Measurements from ENCODE around the gene PLPPR3. TPM values are rescaled to one million over a fixed set of nuclear protein-coding genes. Genes with fewer than 3 reads are reported as not detected.

The PLPPR3 gene
- total RNA-seq, 1 donor from 2014 or later: not detected

DNA sequence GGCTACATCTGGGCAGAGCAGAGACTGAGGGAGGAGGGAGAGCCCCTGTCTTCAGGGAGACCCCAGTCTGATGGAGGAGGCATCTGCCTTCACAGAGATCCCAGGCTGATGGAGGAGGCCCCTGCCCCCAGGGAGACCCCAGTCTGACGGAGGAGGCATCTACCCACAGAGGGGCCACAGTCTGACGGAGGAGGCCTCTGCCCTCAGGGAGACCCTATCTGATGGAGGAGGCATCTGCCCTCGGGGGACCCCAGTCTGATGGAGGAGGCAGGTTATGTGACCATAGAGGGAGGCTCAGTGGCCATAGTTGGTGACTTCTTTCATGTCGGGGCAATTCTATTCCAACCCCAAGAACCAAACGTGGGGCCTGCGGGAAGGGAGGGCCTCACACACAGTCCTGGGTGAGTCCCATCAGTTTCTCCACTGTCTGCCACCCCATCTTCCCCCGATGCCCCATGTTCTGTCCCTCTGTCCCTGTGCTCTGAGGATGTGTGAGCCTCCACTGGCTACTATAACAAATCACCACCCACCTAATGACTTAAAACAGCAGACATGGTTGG is 56.5 kb downstream of the PLPPR3 start:
- no peak overlapping the region for H3K27ac ChIP-seq
- H3K4me1 ChIP-seq: peaks cover 10% of the 10 kb centered on the region
- H3K36me3 ChIP-seq: no peaks in the 10 kb centered on the region
- no peaks in the 10 kb centered on the region for H3K27me3 ChIP-seq
- no peak overlapping the region for H3K4me3 ChIP-seq
- intact Hi-C loops (cut with DNase I): loop anchor here (5.0 kb wide), 1 partner anchor 222 kb away; no protein-coding TSS in a partner anchor
- H3K9me3 ChIP-seq: no peaks in the 10 kb centered on the region
- DNase-seq (ENCODE audit: extremely low spot score in 2 of 2): no peak
- TF ChIP-seq POLR2A (IDR thresholded peaks at IDR 0.05) (no peak), POLR2AphosphoS5 (IDR thresholded peaks at IDR 0.05; ENCODE audit: insufficient read depth in 1 of 2, low read depth in 1 of 2) (no peak)
- TF ChIP-seq, protein P1, sequence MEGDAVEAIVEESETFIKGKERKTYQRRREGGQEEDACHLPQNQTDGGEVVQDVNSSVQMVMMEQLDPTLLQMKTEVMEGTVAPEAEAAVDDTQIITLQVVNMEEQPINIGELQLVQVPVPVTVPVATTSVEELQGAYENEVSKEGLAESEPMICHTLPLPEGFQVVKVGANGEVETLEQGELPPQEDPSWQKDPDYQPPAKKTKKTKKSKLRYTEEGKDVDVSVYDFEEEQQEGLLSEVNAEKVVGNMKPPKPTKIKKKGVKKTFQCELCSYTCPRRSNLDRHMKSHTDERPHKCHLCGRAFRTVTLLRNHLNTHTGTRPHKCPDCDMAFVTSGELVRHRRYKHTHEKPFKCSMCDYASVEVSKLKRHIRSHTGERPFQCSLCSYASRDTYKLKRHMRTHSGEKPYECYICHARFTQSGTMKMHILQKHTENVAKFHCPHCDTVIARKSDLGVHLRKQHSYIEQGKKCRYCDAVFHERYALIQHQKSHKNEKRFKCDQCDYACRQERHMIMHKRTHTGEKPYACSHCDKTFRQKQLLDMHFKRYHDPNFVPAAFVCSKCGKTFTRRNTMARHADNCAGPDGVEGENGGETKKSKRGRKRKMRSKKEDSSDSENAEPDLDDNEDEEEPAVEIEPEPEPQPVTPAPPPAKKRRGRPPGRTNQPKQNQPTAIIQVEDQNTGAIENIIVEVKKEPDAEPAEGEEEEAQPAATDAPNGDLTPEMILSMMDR (IDR thresholded peaks at IDR 0.05): no peak

DNA sequence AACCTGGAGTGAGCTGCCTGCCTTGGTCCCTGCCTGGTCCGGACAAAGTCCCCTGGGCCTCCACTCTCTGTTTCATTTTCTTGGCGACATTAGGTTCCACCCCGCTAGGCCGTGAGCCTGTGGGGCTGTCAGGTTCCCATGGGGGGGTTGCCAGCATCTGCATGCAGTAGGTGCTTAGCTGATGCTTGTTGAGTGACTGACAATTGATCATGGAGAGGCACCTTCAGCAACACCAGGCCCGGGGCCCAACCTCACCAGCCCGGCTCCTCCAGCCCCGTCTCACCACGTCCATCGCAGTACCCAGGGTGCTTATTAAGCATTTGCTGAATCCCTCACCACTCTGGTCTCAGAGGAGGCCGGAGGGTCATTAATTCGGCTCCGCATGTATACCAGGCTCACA is 57.5 kb downstream of the PLPPR3 start:
- no peak for TF ChIP-seq POLR2A (IDR thresholded peaks at IDR 0.05)
- no peak for TF ChIP-seq POLR2AphosphoS5 (IDR thresholded peaks at IDR 0.05; ENCODE audit: insufficient read depth in 1 of 2, low read depth in 1 of 2)
- TF ChIP-seq, protein P1 (IDR thresholded peaks at IDR 0.05): no peak
- Histone ChIP-seq H3K4me1 (peaks cover 9% of the 10 kb centered on the region), H3K36me3 (no peaks in the 10 kb centered on the region), H3K27ac (no peak overlapping the region), H3K9me3 (no peaks in the 10 kb centered on the region), H3K4me3 (no peak overlapping the region), H3K27me3 (no peaks in the 10 kb centered on the region)
- intact Hi-C loops (cut with DNase I): no loop called here
- no peak for DNase-seq (ENCODE audit: extremely low spot score in 2 of 2)

DNA sequence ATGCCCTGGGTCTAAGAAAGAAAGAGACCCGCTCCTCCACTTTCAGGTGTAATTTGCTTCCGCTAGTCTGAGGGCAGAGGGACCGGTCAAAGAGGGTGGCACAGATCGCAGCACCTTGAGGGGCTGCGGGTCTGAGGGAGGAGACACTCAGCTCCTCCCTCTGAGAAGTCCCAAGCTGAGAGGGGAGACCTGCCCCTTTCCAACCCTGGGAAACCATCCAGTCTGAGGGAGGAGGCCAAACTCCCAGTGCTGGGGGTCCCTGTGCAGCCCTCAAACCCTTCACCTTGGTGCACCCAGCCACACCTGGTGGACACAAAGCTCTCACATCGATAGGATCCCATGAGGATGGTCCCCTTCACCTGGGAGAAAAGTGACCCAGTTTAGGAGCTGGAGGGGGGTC is 57.9 kb downstream of the PLPPR3 start:
- no peak overlapping the region for H3K4me3 ChIP-seq
- intact Hi-C loops (cut with DNase I): no loop called here
- DNase-seq (ENCODE audit: extremely low spot score in 2 of 2): no peak
- no peaks in the 10 kb centered on the region for H3K27me3 ChIP-seq
- no peaks in the 10 kb centered on the region for H3K36me3 ChIP-seq
- H3K4me1 ChIP-seq: peaks cover 6% of the 10 kb centered on the region
- H3K9me3 ChIP-seq: no peaks in the 10 kb centered on the region
- TF ChIP-seq, protein P1 (IDR thresholded peaks at IDR 0.05): no peak
- TF ChIP-seq POLR2A (IDR thresholded peaks at IDR 0.05) (no peak), POLR2AphosphoS5 (IDR thresholded peaks at IDR 0.05; ENCODE audit: insufficient read depth in 1 of 2, low read depth in 1 of 2) (no peak)
- no peak overlapping the region for H3K27ac ChIP-seq

DNA sequence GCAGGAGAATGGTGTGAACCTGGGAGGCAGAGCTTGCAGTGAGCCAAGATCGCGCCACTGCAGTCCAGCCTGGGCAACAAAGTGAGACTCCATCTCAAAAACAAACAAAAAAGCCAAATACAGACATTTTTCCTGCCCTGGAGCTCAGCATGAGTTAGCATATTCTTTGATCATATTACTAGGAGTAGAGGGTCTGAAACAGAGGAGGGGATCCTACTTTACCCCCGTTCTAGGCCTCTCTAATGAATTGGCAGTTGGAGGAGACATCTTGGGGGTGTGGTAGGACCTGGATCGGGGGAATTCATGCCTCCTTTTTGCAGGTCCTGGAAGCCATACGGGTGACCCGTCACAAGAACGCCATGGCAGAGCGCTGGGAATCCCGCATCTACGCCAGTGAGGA is 58.6 kb downstream of the PLPPR3 start:
- peaks cover 3% of the 10 kb centered on the region for H3K9me3 ChIP-seq
- no peak overlapping the region for H3K27ac ChIP-seq
- no peak for TF ChIP-seq POLR2AphosphoS5 (IDR thresholded peaks at IDR 0.05; ENCODE audit: insufficient read depth in 1 of 2, low read depth in 1 of 2)
- TF ChIP-seq, protein P1 (IDR thresholded peaks at IDR 0.05): no peak
- TF ChIP-seq POLR2A (IDR thresholded peaks at IDR 0.05): no peak
- no peak for DNase-seq (ENCODE audit: extremely low spot score in 2 of 2)
- no peak overlapping the region for H3K4me3 ChIP-seq
- intact Hi-C loops (cut with DNase I): no loop called here
- no peaks in the 10 kb centered on the region for H3K4me1 ChIP-seq
- H3K36me3 ChIP-seq: no peaks in the 10 kb centered on the region
- no peaks in the 10 kb centered on the region for H3K27me3 ChIP-seq

MicroRNA genes within 50 kb of the gene (microRNA counts, 767-probe panel; counts per million panel counts)
- 238 to 261 counts per million in 2 donors for microRNA hsa-miR-3187-3p

Small RNA genes within 50 kb of the gene (microRNA-seq; reads per million reads assigned to microRNA genes)
- gene MIR3187 (ENCODE audit: borderline number of aligned reads, borderline replicate concordance) (not detected), gene MIR4745 (ENCODE audit: borderline number of aligned reads, borderline replicate concordance) (not detected)

Small RNA genes within 50 kb of the gene (small RNA-seq; reads per million reads assigned to genes)
- not detected for gene MIR3187

Other genes starting within 250 kb of the PLPPR3 start
- gene BSG, start 249.4 kb downstream of the PLPPR3 start, total RNA-seq: 231 TPM
- 0.25 TPM for gene HCN2, start 232.1 kb downstream of the PLPPR3 start, total RNA-seq
- gene POLRMT, start 188.4 kb downstream of the PLPPR3 start, total RNA-seq: 33.9 TPM
- gene FGF22, start 182.1 kb downstream of the PLPPR3 start, total RNA-seq: not detected
- gene RNF126, start 158.7 kb downstream of the PLPPR3 start, total RNA-seq: 68.0 TPM
- 129 TPM for gene FSTL3, start 145.6 kb downstream of the PLPPR3 start, total RNA-seq
- gene PRSS57, start 126.5 kb downstream of the PLPPR3 start, total RNA-seq: not detected
- gene PALM, start 113.0 kb downstream of the PLPPR3 start, total RNA-seq: 40.0 TPM
- 0.49 TPM for gene MISP, start 70.8 kb downstream of the PLPPR3 start, total RNA-seq
- 230 TPM for gene PTBP1, start 24.5 kb downstream of the PLPPR3 start, total RNA-seq
- gene AZU1, start 5.9 kb upstream of the PLPPR3 start, total RNA-seq: not detected
- gene PRTN3, start 19.0 kb upstream of the PLPPR3 start, total RNA-seq: not detected
- not detected for gene ELANE, start 30.3 kb upstream of the PLPPR3 start, total RNA-seq
- 2,325 TPM for gene CFD, start 37.7 kb upstream of the PLPPR3 start, total RNA-seq
- gene MED16, start 71.2 kb upstream of the PLPPR3 start, total RNA-seq: 46.9 TPM
- not detected for gene RNU6-9, start 71.5 kb upstream of the PLPPR3 start, total RNA-seq
- gene R3HDM4, start 91.3 kb upstream of the PLPPR3 start, total RNA-seq: 41.3 TPM
- not detected for gene KISS1R, start 95.4 kb upstream of the PLPPR3 start, total RNA-seq
- gene ARID3A, start 104.1 kb upstream of the PLPPR3 start, total RNA-seq: 10.3 TPM
- gene WDR18, start 162.4 kb upstream of the PLPPR3 start, total RNA-seq: 66.8 TPM
- not detected for gene GRIN3B, start 178.5 kb upstream of the PLPPR3 start, total RNA-seq
- gene TMEM259, start 199.2 kb upstream of the PLPPR3 start, total RNA-seq: 130 TPM
- gene RNU6-2, start 199.6 kb upstream of the PLPPR3 start, total RNA-seq: not detected
- 76.1 TPM for gene CNN2, start 204.7 kb upstream of the PLPPR3 start, total RNA-seq
- gene ABCA7, start 218.2 kb upstream of the PLPPR3 start, total RNA-seq: 29.5 TPM
- 36.8 TPM for gene ARHGAP45, start 245.2 kb upstream of the PLPPR3 start, total RNA-seq

Measured in vagina (tissue), 2 donors.